AG09309 (cell line): ENCODE results near the gene OR1J4.

Source experiments
- DNase-seq: peaks from one replicate; pipeline ENCODE4 v3.0.0-alpha.2; 2010; ENCODE audit warnings: low read depth
- H3K4me3 ChIP-seq: 2 replicates; pipeline ENCODE4 v1.5.1; 2011; ENCODE audit warnings: mild to moderate bottlenecking, low read depth, low read length, moderate library complexity; ENCODE audit not compliant: control insufficient read depth
- CTCF ChIP-seq: IDR thresholded peaks from 2 replicates; pipeline ENCODE4 v1.5.1; 2011; ENCODE audit warnings: mild to moderate bottlenecking, low read depth, low read length, inconsistent platforms; ENCODE audit not compliant: insufficient read depth, control insufficient read depth; ENCODE audit errors: missing control alignments

The OR1J4 gene

DNA sequence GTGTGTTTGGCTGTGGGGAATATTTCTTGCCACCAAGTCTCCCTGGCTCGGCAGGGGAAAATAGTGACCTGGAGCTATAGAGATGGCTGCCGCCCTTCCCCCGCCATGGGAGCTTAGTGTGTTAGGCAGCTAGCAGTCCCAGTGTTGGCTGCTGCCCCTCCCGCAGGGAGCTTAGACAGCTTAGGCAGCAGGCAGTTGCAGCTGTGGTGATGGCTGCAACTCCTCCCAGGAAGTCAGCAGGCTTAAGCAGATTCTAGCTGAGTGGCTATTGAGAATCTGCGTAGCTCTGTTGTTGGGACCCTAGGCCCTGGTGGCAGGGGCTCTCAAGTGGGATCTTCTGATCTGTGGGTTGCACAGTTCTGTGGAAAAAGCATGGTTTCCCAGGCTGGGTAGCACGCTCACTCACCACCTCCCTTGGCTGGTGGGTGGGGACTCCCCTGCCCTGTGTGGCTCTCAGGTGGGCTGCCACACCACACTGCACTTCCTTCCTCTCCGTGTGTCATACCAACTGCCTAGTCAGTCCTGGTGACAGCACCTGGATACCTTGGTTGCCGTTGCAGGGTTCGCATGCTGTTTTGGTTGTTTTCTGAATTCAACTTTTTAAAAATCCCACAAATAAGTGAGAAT, 43.3 kb downstream of the OR1J4 start:
- TF ChIP-seq CTCF, result no peak
- DNase-seq, result no peak
- H3K4me3 ChIP-seq, result no peak overlapping the region

DNA sequence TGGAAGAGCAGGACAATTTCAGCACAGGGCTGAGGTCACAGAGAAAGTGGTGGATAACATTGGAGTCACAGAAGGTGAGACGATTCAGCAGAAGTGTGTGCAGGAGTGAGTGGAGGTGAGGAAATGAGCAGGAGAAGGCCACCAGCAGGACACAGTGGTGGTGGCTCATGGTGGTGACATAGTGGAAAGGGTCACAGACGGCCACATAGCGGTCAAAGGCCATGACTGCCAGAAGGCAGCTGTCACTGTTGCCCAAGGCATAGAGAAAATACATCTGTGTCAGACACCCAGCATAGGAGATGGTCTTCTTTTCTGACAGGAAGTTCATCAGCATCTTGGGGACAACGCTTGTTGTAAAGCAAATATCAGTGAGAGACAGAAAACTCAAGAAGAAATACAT, 49.0 kb downstream of the OR1J4 start:
- H3K4me3 ChIP-seq, result no peak overlapping the region
- no peak for DNase-seq
- TF ChIP-seq CTCF, result no peak
